ENCODE data around the gene MMEL1.
"Not testable (repeated sequence)": the region's sequence is repeated elsewhere in the genome, so short reads cannot be mapped to it uniquely, and the experiment has no call there.

Gene MMEL1

GRCh38 chr1:2560299-2561073 is 72.3 kb downstream of the MMEL1 start:
- DNase-seq (ENCODE audit: low read depth in 1 of 2, low spot score in 1 of 2) = no peak

- no peak for DNase-seq (ENCODE audit: low read depth in 1 of 2, low spot score in 1 of 2)
Observed at GRCh38 chr1:2559509-2560298, 73.1 kb downstream of the MMEL1 start.

GRCh38 chr1:2558861-2559260 is 74.0 kb downstream of the MMEL1 start:
- DNase-seq (ENCODE audit: low read depth in 1 of 2, low spot score in 1 of 2) = no peak

DNA sequence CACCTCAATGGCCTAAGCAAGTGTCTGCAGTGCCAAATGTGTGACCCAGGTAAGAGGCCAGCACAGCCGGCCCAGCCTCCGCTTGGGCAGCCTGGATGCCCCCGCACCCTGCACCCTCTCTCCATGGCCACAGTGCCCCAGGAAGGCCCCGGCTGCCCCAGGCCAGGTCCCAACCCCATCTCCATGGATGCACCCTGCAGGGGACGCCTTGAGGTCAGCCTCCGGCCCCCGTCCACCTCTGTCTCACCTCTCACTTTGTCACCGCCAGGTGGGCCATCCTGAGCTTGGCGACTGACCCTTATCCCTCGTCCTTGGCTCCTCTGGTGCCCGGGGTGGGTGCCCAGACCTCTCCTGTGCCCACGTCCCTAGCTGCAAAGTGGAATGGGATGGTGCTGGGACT is 74.4 kb downstream of the MMEL1 start:
- DNase-seq (ENCODE audit: low read depth in 1 of 2, low spot score in 1 of 2) = no peak

- no peak for DNase-seq (ENCODE audit: low read depth in 1 of 2, low spot score in 1 of 2)
Observed at GRCh38 chr1:2557482-2558400, 75.1 kb downstream of the MMEL1 start.

GRCh38 chr1:2556678-2557481 is 75.9 kb downstream of the MMEL1 start:
- DNase-seq (ENCODE audit: low read depth in 1 of 2, low spot score in 1 of 2) = no peak

DNA sequence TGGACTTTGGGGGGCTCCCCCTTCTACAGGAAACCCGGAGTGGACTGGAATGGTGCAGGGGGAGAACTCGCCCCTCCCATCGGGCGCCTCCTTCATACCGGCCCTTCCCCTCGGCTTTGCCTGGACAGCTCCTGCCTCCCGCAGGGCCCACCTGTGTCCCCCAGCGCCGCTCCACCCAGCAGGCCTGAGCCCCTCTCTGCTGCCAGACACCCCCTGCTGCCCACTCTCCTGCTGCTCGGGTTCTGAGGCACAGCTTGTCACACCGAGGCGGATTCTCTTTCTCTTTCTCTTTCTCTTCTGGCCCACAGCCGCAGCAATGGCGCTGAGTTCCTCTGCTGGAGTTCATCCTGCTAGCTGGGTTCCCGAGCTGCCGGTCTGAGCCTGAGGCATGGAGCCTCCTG is 76.5 kb downstream of the MMEL1 start, which contains the start of gene TNFRSF14:
TSS of gene TNFRSF14 (plus strand) at position 95 of the 401 bp plus-strand sequence. CDS start at position 389, 294 bp downstream.
- DNase-seq (ENCODE audit: low read depth in 1 of 2, low spot score in 1 of 2) = peak; percentile 56 to 62

- DNase-seq (ENCODE audit: low read depth in 1 of 2, low spot score in 1 of 2) = peak; percentile 52 to 68
Observed at GRCh38 chr1:2555634-2556276, 77.1 kb downstream of the MMEL1 start.

GRCh38 chr1:2554621-2555387 is 78.0 kb downstream of the MMEL1 start:
- DNase-seq (ENCODE audit: low read depth in 1 of 2, low spot score in 1 of 2) = no peak

GRCh38 chr1:2553871-2554620 is 78.8 kb downstream of the MMEL1 start:
- no peak for DNase-seq (ENCODE audit: low read depth in 1 of 2, low spot score in 1 of 2)

DNA sequence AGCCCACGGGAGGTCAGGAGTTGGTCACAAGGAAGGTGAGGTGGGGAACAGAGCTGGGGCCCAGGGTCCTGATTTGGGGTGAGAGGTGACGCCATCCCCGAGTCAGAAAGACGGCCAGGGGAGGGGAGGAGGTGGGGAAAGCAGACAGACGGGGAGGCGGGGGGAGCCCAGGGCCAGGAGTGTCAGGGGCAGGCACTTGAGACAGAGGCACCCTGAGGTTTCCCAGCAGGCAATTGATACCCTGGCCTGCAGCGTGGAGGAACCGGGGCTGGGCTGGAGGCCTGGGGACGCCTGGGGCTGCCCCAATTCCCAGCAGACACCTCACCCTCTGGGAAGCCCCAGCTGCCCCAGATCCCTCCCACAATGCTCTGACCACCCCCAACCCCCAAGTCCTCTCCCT is 79.7 kb downstream of the MMEL1 start:
- not testable (repeated sequence) for DNase-seq (ENCODE audit: low read depth in 1 of 2, low spot score in 1 of 2)

GRCh38 chr1:2552189-2552588 is 80.6 kb downstream of the MMEL1 start:
- no peak for DNase-seq (ENCODE audit: low read depth in 1 of 2, low spot score in 1 of 2)

DNA sequence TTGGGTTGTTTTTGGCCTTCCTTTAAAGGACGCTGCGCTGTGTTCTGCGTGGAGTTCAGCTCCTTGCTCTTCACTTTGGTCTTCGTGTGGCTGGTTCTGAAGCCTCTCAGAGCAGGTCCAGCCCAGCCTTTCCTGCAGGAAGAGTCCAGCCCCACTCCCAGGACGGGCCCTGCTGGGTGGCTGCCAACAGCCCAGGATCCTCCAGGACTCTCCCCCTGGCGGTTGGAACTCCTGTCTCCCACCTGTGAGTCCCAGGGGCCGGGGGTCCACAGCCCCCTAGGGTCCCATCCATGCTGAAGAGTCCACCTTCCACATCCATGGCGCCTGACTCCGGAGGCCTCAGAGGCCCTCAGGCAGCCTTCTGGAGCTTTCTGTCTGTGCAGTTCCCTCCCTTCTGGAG is 81.3 kb downstream of the MMEL1 start:
- not testable (repeated sequence) for DNase-seq (ENCODE audit: low read depth in 1 of 2, low spot score in 1 of 2)

DNA sequence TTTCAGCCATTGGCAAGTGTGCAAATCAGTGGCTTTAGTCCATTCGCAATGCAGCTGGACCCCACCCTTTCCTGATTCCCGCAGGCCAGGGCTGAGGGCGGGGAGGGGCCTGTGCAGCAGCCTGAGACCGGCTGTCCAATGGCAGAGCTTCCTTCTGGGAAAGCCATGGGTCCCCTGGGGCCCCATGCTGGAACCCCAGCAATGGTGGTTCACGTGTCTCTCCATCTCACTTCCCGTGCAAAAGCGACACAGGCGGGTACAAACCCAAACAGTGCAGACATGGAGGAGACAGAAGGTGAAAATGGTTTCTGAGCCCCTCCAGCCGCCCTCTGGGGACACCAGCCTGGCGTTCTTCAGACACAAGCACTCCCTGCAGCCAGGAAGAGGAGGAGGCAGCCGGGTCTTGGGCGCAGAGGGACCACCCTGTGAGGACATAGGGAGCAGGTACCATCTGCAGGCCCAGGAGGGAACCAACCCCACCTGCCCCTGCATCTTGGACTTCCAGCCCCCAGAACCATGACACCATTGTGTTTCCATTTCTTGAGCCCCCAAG is 82.4 kb downstream of the MMEL1 start:
- DNase-seq (ENCODE audit: low read depth in 1 of 2, low spot score in 1 of 2) = not testable (repeated sequence)

- DNase-seq (ENCODE audit: low read depth in 1 of 2, low spot score in 1 of 2) = not testable (repeated sequence)
Observed at GRCh38 chr1:2549367-2550029, 83.3 kb downstream of the MMEL1 start.

DNA sequence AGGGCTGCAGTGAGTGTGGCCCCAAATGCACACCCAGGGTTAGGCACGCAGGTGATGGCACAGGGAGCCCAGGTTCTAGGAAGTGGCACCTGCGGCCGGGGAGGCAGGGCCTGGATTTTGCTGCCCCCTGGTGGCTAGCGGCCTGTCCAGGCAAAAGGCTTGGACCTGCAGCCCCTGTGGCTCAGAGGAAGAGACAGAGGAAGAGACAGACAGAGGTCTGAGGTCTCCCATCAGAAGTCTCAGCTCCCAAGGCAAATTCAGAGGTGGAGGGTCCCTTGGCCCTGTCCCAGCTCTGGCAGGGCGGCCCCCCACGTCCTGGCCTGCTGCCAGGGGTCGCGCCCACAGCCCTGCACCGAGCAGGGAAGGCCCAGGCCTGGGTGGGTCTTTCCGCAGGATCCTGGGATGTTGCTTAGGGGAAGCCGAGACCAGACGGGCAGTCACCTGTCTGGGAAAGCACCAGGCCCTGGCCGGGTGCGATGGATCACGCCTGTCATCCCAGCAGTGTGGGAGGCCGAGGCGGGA is 84.7 kb downstream of the MMEL1 start:
- peak; percentile 71 to 76 for DNase-seq (ENCODE audit: low read depth in 1 of 2, low spot score in 1 of 2)

Data from activated CD4-positive, alpha-beta T cell treated with anti-CD3 and anti-CD28 coated beads, Interleukin-2, amount 50 U/mL, for 24 hours (primary cell).